ENCODE results near the gene CKAP4.
"Not testable (repeated sequence)": the region's sequence is repeated elsewhere in the genome, so short reads cannot be mapped to it uniquely, and the experiment has no call there.

Gene CKAP4

DNA sequence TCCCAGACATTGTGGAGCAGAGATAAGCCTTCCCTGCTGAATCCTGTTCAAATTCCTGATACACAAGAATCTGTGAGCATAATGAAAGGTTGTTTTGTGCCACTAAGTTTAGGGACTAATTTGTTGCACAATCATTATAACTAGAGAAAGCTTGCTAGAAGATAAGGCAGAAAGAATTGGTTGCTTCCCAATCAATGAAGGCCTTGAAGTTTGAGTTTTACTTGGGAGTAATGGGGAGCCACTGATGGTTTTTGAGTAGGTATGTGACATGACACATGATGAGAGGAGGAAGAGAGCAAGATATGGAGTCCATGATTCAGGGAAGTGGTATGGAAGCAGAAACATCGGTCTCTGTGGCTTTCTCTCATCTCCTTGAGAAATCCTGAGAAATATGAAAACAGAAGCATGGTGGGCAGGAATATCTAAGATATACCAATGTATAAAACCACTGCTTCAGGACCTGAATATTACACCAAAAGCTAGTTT lies 41.4 kb upstream of the CKAP4 start:
- no peak for DNase-seq (ENCODE audit: low spot score)
- in situ Hi-C loops (cut with MboI; ENCODE audit: low sequenced_read_pairs, unreplicated experiment): no loop called here
- TF ChIP-seq, protein P1, sequence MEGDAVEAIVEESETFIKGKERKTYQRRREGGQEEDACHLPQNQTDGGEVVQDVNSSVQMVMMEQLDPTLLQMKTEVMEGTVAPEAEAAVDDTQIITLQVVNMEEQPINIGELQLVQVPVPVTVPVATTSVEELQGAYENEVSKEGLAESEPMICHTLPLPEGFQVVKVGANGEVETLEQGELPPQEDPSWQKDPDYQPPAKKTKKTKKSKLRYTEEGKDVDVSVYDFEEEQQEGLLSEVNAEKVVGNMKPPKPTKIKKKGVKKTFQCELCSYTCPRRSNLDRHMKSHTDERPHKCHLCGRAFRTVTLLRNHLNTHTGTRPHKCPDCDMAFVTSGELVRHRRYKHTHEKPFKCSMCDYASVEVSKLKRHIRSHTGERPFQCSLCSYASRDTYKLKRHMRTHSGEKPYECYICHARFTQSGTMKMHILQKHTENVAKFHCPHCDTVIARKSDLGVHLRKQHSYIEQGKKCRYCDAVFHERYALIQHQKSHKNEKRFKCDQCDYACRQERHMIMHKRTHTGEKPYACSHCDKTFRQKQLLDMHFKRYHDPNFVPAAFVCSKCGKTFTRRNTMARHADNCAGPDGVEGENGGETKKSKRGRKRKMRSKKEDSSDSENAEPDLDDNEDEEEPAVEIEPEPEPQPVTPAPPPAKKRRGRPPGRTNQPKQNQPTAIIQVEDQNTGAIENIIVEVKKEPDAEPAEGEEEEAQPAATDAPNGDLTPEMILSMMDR (IDR thresholded peaks at IDR 0.05; ENCODE audit: borderline replicate concordance, control extremely low read depth, extremely low read depth, insufficient read depth, missing control alignments): no peak

DNA sequence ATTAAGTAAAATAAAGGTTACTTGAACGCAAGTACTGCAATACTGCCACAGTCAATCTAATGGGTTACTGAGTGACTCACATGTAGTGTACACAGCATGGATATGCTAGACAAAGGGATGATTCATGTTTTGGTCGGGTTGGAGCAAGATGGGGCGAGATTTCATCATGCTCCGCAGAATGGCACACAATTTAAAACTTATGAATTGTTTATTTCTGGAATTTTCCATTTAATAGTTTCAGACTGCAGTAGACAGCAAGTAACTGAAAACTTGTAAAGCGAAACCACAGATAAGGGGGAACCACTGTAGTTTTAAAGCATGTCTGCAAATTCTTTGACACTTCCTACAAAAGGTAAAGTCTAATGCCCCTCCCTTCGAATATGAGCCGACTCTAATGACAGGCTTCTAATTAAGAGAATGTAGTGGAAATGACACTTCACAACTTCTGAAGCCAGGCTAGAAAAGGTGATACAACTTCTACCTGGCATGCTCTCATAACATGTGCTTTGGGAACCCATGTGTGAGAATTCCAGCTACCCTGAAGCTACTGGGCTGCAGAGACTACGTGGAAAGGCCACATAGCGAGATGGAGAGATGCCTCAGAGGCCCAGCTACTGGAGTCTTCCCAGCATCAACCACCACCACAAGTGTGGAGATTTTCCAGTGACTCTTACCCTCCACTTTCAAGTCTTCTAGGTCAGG lies 40.8 kb upstream of the CKAP4 start:
- in situ Hi-C loops (cut with MboI; ENCODE audit: low sequenced_read_pairs, unreplicated experiment): no loop called here
- TF ChIP-seq, protein P1 (IDR thresholded peaks at IDR 0.05; ENCODE audit: borderline replicate concordance, control extremely low read depth, extremely low read depth, insufficient read depth, missing control alignments): no peak
- DNase-seq (ENCODE audit: low spot score): no peak

DNA sequence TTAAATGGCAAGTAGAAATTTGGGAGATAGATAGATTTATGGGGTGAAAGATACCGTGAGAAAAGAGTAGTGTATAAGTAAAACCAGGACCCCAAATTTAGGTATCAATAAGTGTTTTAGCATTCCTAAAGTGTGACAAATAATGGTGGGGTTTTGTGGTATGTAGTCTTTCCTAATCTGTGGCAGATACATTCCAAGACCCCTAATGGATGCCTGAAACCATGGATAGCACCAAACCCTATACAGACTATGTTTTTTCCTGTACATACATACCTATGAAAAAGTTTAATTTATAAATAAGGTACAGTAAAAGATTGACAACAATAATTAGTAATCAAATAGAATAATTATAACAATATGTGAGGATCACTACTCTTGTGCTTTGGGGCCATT lies 40.3 kb upstream of the CKAP4 start:
- no peak for DNase-seq (ENCODE audit: low spot score)
- TF ChIP-seq, protein P1 (IDR thresholded peaks at IDR 0.05; ENCODE audit: borderline replicate concordance, control extremely low read depth, extremely low read depth, insufficient read depth, missing control alignments): no peak
- in situ Hi-C loops (cut with MboI; ENCODE audit: low sequenced_read_pairs, unreplicated experiment): no loop called here

DNA sequence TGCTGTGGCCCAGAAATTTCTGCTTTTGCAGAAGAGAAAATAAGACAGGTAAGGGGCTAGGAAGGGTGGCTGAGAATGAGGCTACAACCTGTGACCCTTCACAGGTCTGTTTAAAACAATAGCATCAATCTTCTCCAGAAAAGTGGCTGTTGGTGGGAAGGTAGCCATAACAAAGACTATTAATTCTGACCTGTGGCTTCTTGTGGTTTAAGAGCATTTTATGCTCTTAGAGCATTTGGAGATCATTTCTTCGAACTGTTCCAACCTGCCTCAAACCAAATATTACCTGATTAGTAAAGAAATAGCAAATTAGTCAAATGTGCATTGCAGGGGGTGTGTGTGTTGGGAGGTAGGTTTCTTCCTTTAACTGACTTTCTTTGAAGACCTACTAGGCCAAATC lies 39.5 kb upstream of the CKAP4 start:
- DNase-seq (ENCODE audit: low spot score): no peak
- in situ Hi-C loops (cut with MboI; ENCODE audit: low sequenced_read_pairs, unreplicated experiment): no loop called here
- TF ChIP-seq, protein P1 (IDR thresholded peaks at IDR 0.05; ENCODE audit: borderline replicate concordance, control extremely low read depth, extremely low read depth, insufficient read depth, missing control alignments): no peak

DNA sequence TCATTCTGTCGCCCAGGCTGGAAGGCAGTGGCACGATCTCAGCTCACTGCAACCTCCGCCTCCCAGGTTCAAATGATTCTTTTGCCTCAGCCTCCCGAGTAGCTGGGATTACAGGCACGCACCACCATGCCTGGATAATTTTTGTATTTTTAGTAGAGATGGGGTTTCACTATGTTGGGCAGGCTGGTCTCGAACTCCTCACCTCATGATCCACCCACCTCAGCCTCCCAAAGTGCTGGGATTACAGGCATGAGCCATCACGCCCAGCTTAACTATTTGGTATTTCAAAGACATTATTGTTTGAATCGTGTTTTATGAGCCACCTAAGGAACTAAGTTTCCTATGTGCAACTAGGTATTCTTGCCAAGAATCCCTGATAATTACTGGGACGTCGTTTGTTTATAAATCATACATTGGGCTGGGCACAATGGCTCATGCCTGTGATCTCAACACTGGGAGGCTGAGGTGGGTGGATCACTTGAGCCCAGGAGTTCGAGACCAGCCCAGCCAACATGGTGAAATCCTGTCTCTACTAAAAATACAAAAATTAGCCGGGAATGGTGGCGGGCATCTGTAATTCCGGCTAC lies 38.8 kb upstream of the CKAP4 start:
- in situ Hi-C loops (cut with MboI; ENCODE audit: low sequenced_read_pairs, unreplicated experiment): not testable (repeated sequence)

DNA sequence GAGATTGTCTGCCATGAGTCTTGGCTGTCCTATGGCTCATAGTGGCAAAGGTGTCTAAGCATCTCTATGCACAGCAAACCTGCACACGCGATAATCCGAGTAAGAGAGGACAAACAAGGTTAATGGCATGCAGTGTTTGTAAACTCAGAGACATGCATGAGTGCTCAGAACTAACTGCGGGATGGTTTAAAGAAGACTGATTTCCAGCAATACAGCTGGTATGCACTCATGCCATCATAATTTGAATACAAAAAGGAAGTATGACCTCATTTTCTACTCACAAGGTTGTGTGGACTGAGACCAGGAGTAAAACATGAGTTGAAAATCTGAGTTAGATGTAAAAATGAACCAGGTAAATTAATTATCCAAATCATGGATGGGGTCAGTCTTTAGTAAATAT lies 38.2 kb upstream of the CKAP4 start:
- in situ Hi-C loops (cut with MboI; ENCODE audit: low sequenced_read_pairs, unreplicated experiment): no loop called here
- TF ChIP-seq, protein P1 (IDR thresholded peaks at IDR 0.05; ENCODE audit: borderline replicate concordance, control extremely low read depth, extremely low read depth, insufficient read depth, missing control alignments): no peak
- no peak for DNase-seq (ENCODE audit: low spot score)

More for the DNA sequence above, 38.8 kb upstream of the CKAP4 start:
- not testable (repeated sequence) for DNase-seq (ENCODE audit: low spot score)

Data from GM13976 (cell line).